GM18526 (cell line): ENCODE measurements around the gene PTPN5.

Experiments used
- POLR2A ChIP-seq: IDR thresholded peaks from 3 replicates; pipeline ENCODE4 v1.6.1; 2011; ENCODE audit not compliant: insufficient read length; ENCODE audit errors: extremely low read depth

Gene PTPN5

GRCh38 chr11:18778468-18778867, 13.1 kb downstream of the PTPN5 start:
- TF ChIP-seq POLR2A, result no peak

GRCh38 chr11:18776324-18776723, 15.3 kb downstream of the PTPN5 start:
- TF ChIP-seq POLR2A, result no peak

- TF ChIP-seq POLR2A, result no peak
Observed at GRCh38 chr11:18775492-18776292, 15.9 kb downstream of the PTPN5 start.

- TF ChIP-seq POLR2A, result no peak
Observed at GRCh38 chr11:18774801-18775200, 16.8 kb downstream of the PTPN5 start.

- no peak for TF ChIP-seq POLR2A
Observed at GRCh38 chr11:18773681-18774080, 17.9 kb downstream of the PTPN5 start.

- TF ChIP-seq POLR2A, result no peak
Observed at GRCh38 chr11:18773104-18773503, 18.5 kb downstream of the PTPN5 start.

- TF ChIP-seq POLR2A, result no peak
Observed at GRCh38 chr11:18772211-18772610, 19.4 kb downstream of the PTPN5 start.

- TF ChIP-seq POLR2A, result no peak
Observed at GRCh38 chr11:18771266-18772035, 20.1 kb downstream of the PTPN5 start.

GRCh38 chr11:18770479-18771125, 21.0 kb downstream of the PTPN5 start:
- TF ChIP-seq POLR2A, result no peak

- TF ChIP-seq POLR2A, result no peak
Observed at GRCh38 chr11:18769802-18770456, 21.7 kb downstream of the PTPN5 start.

- TF ChIP-seq POLR2A, result no peak
Observed at GRCh38 chr11:18768978-18769377, 22.6 kb downstream of the PTPN5 start.

GRCh38 chr11:18768472-18768901, 23.1 kb downstream of the PTPN5 start:
- no peak for TF ChIP-seq POLR2A

- TF ChIP-seq POLR2A, result no peak
Observed at GRCh38 chr11:18766015-18766414, 25.6 kb downstream of the PTPN5 start.

GRCh38 chr11:18765554-18765953, 26.0 kb downstream of the PTPN5 start:
- TF ChIP-seq POLR2A, result no peak

GRCh38 chr11:18761741-18762140, 29.9 kb downstream of the PTPN5 start:
- TF ChIP-seq POLR2A, result no peak

- TF ChIP-seq POLR2A, result no peak
Observed at GRCh38 chr11:18761144-18761543, 30.5 kb downstream of the PTPN5 start.

GRCh38 chr11:18757811-18758210, 33.8 kb downstream of the PTPN5 start:
- no peak for TF ChIP-seq POLR2A
